HG02588 (cell line): ENCODE results near the gene PHF3.

ENCODE experiments used
- ATAC-seq: cut with Tn5 transposase; IDR thresholded peaks from one replicate; pipeline ENCODE4 v1.9.1; 2021; ENCODE audit warnings: mild to moderate bottlenecking, moderate library complexity; ENCODE audit not compliant: unreplicated experiment

Gene PHF3

GRCh38 chr6:63635588-63636517, at the start of gene PHF3:
TSS of gene PHF3 (plus strand) at chr6:63635802. CDS start at chr6:63646552, 10,750 bp downstream.
- peak; percentile 90 for ATAC-seq

- ATAC-seq: no peak
Measured at GRCh38 chr6:63589952-63590411, 45.6 kb upstream of the PHF3 start.

DNA sequence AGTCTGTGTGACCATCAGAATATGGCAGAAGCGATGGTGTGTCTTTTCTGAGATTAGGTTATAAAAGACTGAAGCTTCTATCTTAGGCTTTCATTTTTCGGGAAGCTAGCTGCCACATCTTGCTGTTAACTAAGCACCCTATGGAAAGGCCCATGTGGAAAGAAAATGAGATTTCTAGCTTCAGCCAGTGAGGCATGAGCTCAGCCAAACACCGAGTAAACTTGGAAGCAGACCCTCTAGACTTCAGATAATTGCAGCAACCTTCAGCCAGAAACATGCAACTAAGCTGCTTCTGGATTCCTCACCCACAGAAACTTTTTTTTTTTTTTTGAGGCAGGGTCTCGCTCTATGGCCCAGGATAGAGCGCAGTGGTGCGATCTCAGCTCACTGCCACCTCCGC, 42.7 kb upstream of the PHF3 start:
- no peak for ATAC-seq

DNA sequence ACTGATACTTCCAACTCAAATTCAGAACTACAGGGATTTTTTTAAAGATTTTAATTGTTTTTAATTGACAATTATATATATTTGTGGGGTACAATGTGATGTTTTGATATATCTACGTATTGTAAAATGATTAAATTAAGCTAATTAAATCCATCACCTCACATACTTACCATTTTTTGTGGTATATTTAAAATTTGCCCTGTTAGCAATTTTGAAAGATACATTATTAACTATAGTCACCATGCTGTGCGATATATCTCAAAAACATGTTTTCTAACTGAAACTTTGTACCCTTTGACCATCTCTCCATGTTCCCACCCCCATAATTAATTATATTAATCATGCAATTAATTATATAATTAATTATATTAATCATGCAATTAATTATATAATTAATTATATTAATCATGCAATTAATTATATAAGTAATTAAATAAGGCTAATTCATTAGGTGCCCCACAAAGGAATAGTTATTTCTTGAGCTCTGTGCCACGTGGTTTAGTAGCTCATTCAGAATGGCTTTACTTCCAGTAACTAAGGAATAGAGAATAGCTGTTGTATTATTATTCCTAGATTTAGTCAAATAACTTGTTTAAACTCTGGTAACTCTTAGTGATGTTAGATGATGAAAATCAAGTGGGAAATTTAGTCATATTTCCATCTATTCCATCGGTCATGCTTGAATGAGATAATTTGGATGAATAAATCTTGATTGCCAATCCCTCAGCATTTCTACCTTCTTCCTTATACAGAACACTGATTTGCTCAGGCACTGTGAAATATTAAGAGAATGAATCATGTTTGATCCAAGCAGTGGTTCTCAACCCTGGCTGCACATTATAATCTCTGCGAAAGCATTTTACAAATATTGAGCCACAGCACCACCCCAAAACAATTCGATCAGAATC, 38.2 kb upstream of the PHF3 start:
- ATAC-seq: no peak

DNA sequence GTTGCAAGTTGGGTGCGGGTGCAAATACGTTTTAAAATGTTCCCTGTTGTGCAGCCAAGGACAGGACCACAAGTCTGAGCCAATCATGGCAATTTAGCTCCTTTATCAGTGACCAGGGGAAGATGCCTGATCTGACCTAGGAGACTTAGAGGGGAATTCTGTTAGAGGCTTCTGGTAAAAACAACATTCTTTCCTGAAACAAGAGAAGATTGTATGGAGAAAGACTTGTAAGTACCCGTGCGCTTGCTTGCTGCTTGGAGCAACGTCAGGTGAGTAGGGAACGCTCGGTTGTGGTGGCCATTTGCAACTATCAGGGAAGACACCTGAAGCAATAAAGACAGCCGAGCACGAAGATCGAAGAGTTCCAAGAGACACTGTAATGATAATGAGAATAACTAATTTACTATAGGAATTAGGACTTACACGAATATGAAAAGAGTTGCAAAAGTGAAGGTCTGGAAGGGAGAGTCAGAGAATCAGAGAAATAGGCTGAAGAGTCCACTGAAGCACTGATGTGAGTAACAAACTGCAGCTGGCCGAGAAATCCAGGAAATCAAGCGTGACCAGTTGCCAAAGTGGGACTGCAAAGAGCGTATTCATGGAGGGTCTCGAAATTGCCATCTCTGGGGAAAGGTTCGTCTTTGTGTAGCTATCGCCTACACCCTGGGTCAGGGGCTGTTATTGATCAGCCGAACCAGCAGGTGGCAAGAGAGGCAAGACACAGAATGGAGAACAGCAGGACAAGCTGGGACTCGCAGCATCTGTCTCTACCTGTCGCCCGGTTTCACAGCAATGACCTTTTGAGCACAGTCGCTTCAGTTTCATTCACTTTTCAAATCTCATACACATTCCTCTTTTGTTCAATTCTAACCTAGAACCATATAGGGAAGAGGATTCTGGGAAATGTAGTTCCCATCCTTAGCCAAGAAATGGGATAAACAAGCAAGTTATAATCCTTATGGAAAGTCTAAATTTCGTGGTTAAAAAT, 37.3 kb upstream of the PHF3 start:
- peak; percentile 100 for ATAC-seq

DNA sequence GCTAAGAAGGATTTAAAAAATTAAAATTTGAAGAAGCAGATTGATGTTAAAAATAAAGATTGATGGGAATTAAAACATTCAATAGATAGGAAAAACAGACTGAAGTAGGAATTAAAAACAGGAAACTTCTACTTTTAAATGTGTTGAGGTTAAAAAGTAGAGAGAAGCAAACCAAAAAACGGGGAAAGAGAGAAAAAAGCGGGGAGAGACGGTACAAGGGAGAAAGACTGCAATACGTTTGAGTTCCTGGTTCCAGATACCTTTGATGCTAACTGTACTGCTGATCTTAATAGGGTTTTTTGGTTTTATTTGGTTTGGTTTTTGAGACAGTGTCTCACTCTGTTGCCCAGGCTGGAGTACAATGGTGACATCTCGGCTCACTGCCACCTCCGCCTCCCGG, 36.4 kb upstream of the PHF3 start:
- no peak for ATAC-seq

- no peak for ATAC-seq
Measured at GRCh38 chr6:63600136-63600535, 35.5 kb upstream of the PHF3 start.

DNA sequence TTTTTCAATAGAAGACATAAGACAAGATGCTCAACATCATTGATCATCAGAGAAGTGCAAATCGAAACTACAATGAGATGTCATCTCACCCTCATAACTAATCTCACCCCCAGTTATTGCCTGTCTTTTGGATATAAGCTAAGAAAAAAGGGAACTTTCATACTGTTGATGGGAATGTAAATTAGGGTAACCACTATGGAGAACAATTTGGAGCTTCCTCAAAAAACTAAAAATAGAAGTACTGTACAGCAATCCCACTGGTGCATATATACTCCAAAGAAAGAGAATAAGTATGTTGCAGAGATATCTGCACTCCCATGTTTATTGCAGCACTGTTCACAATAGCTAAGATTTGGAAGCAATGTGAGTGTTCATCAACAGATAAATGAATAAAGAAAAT, 26.4 kb upstream of the PHF3 start:
- no peak for ATAC-seq

DNA sequence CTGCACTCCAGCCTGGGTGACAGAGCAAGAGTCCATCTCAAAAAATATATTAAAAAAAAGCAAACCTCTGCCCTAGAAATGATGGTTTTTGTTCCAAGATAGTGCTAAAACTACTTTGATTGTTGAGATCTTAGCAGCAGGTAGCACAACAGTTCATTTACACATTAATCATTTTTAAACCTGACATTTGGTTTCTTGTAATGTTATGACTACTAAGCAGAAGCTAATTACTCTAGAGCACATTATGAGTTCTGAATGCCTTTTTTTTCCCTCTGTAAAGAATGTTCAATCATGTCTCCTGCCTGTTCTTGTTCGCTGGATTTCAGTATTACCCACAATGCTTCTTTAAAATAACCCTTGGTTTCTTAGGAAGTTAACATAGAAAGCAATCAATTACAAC, 24.7 kb upstream of the PHF3 start:
- no peak for ATAC-seq

DNA sequence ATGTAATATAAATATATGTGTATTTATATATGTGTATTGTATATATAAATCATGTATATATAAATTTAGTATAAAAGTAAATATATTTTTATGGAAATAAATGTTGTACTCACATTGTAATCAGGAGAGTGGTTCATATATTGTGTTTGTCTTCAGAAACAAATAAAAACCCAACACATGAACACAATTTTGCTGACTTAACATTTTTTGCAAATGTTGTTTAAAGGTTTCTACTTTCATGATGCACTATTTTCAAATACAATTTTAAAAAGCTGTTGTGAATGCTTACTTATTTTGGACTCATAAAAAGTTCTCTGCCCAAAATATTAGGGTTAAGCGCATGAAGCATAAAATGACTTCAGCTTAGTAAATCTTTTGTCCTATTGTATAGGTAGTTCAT, 24.0 kb upstream of the PHF3 start:
- ATAC-seq: no peak

GRCh38 chr6:63615590-63615989, 20.0 kb upstream of the PHF3 start:
- no peak for ATAC-seq

GRCh38 chr6:63624091-63624490, 11.5 kb upstream of the PHF3 start:
- ATAC-seq: no peak

DNA sequence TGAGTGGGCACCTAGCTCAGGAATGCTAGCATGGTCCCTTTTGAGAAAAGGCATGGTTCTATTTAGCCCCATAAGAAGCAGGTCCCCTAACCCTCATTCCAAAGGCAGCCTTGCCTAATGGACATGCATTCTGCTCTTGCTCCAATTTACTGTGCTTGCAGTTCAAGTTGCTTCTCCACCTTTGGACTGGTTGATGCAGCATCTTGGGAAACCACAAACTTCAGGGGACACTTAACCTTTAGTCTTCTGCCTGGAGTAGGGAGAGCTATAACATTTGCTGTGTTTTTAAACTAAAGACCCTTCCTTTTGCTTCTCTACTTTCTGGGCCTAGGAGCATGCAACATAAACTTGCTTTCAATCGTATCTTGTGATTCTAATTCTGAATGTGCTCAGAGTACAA, 5.1 kb upstream of the PHF3 start:
- ATAC-seq: no peak

DNA sequence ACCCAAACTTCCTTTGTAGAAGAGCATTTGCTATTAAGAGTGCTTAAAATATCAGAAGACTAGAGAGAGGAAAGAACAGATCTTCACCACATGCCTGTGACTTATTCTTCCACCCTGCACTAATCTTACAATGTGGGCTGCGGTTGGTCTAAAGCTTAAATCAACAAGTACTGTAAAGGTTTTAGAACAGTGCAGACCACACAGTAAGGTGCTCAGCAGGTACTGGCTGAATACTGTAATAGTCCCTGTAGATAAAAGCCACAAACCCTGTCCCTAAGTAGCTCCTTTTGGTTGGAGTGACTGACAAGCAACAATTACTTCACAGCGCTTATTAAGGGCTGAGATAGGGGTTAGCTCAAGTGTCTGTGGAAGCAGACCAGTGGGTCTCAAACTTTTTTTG, 972 bp upstream of the PHF3 start:
- no peak for ATAC-seq

DNA sequence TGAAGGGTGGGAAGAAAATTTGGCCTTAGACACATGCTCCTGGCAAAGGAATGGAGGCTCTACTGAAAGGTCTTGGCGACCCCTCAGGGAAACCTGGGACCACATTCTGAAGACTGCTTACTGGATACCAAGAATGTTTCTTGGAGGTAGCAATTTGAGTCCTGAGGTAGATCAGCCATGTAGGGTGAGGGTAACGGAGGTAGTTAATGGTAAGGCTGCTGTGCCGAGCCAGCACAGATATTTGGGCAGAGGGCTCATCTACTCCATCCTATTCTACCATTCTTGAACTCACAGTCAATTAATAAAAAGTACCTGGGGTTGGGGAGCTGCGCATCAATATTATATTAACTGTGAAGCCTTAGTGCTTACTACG, 401 bp upstream of the PHF3 start:
- peak; percentile 14 for ATAC-seq

DNA sequence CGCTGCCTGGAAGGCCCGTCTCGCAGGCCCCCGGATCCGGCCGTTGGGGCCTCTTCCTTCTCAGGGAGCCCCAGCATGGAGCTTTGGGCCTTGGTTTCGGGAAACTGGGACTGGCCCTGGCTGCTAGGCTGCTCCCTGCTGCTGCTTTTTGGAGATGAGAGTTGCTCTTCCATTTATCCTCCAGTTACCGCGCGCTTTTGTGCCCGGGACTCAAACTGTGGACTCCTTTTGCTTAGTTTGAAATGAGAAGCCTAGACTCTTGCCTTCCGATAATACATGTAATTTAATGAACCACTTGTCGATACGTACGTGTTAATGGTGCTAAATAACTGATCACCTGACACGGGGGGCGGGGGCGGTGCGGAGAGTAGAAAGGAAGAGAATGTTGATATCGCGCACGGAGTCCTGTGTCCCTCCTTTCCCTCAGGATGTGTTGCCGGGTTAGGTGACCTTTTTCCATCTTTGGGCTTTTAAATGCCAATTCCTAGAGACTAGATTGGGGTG, 968 bp downstream of the PHF3 start:
- ATAC-seq: peak; percentile 6

GRCh38 chr6:63637865-63638445, 2.4 kb downstream of the PHF3 start:
- ATAC-seq: no peak

- ATAC-seq: no peak
Measured at GRCh38 chr6:63640062-63640461, 4.5 kb downstream of the PHF3 start.

GRCh38 chr6:63643862-63644261, 8.3 kb downstream of the PHF3 start:
- no peak for ATAC-seq
